SU-DHL-6 (cell line): Measurements from ENCODE around the gene HOXD12.

Experiments used
- EZH2phosphoT487 ChIP-seq: fragments of 200-600 bp; sonication (generic), shearing (Covaris generic); conservative IDR thresholded peaks from 2 replicates; pipeline ENCODE4 v1.6.1; 2018; ENCODE audit warnings: mild to moderate bottlenecking, antibody characterized with exemption, low read length, moderate library complexity, mixed read lengths
- TF ChIP-seq, protein P1 (sequence below): fragments of 200-600 bp; sonication (generic); IDR thresholded peaks from one replicate; pipeline ENCODE4 v1.5.1; 2017; ENCODE audit warnings: antibody characterized with exemption, mild to moderate bottlenecking, low read length, moderate library complexity; ENCODE audit not compliant: insufficient read depth, poor library complexity, severe bottlenecking

DNA sequence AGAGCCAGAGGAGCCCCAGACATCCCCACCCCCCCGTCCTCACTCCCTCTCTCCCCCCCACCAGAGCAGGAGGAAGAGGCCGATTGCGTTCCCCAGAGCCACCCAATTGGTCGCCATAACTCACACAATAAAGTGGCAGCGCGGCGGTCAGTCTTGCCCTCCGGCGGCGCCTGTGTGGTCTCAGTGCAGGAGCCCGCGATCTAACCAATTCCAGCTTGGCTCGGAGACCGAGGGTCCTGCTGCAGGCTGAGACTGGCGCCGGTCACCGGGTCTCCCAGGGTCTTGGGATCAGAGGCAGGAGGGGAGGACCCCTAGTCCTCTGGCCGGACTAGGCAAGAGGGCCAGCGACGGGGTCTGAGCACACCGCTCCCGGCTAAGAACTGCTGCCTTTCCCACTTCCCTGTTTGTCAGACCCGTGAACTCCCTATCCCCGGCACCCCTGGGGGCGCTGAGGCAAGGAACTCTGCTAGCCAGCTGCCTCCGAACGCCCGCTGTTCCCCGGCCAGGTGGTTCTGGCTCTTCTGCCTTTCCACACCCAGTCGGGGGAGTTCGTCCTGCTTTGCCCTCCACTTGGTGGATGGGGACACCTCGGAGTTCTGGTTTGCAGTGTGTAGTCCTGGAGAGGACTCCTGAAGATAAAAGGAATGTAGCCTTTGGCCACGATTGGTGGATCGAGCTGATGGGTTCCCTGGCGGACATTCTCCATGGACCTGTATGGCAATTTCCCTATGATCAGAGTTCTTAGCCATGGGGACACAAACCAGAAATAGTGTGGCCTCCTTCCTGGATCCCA lies 1.0 kb upstream of the HOXD12 start:
- TF ChIP-seq, protein P1, sequence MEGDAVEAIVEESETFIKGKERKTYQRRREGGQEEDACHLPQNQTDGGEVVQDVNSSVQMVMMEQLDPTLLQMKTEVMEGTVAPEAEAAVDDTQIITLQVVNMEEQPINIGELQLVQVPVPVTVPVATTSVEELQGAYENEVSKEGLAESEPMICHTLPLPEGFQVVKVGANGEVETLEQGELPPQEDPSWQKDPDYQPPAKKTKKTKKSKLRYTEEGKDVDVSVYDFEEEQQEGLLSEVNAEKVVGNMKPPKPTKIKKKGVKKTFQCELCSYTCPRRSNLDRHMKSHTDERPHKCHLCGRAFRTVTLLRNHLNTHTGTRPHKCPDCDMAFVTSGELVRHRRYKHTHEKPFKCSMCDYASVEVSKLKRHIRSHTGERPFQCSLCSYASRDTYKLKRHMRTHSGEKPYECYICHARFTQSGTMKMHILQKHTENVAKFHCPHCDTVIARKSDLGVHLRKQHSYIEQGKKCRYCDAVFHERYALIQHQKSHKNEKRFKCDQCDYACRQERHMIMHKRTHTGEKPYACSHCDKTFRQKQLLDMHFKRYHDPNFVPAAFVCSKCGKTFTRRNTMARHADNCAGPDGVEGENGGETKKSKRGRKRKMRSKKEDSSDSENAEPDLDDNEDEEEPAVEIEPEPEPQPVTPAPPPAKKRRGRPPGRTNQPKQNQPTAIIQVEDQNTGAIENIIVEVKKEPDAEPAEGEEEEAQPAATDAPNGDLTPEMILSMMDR, result no peak
- no peak for TF ChIP-seq EZH2phosphoT487
